Measurements from ENCODE around the gene OXCT1. TPM values are rescaled to one million over a fixed set of nuclear protein-coding genes. Genes with fewer than 3 reads are reported as not detected.

Gene OXCT1
- total and polyA plus RNA-seq, 9 of the 15 experiments (the other 6 are each of a cell fraction or from before 2014, with no cell fraction given): 24.7 to 61.2 (median 41.9) TPM

DNA sequence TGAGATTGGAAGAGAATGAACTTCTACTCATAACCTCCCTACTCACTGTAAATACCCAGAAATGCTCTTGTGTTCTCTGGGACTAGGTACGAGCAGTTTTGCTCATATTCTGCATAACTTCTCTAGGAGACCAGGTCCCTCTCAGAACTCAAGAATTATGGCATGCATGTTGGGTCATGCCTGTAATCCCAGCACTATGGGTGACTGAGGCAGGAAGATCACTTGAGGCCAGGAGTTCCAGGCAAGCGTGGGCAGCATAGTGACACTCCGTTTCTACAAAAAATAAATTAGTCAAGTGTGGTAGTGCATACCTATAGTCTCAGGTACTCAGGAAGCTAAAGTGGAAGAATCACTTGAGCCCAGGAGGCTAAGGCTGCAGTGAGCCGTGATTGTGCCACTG lies 141.9 kb downstream of the OXCT1 start:
- in situ Hi-C loops (cut with MboI): no loop called here
- no peaks in the 10 kb centered on the region for H3K27me3 ChIP-seq (ENCODE audit: control insufficient read depth in 2 of 2, insufficient read depth in 2 of 2, low read length in 2 of 2)
- no peaks in the 10 kb centered on the region for H3K9me3 ChIP-seq (replicated peaks; ENCODE audit: control insufficient read depth, insufficient read depth, low read depth, low read length)
- H3K9me1 ChIP-seq (ENCODE audit: control insufficient read depth, insufficient read depth, low read length): no peaks in the 10 kb centered on the region
- H3K36me3 ChIP-seq (ENCODE audit: control insufficient read depth, insufficient read depth, low read length): no peaks in the 10 kb centered on the region
- ATAC-seq (no peak), DNase-seq (ENCODE audit: extremely low read depth in 1 of 4, low spot score in 3 of 4) (no peak), FAIRE-seq (no peak)
- no peaks in the 10 kb centered on the region for H4K20me1 ChIP-seq (replicated peaks; ENCODE audit: control insufficient read depth, insufficient read depth, low read length)
- 35% methylated on average over 4 of the region's 4 CpGs for WGBS (ENCODE audit: insufficient coverage, low coverage, missing lambda C conversion rate)
- no peak overlapping the region for H3K27ac ChIP-seq (ENCODE audit: extremely low read depth, low read depth, low read length)
- POLR2A ChIA-PET: no interaction called here
- no peaks in the 10 kb centered on the region for H3K79me2 ChIP-seq (ENCODE audit: control insufficient read depth, insufficient read depth, low read length)
- H2AFZ ChIP-seq (ENCODE audit: low read depth, low read length): no peak overlapping the region
- no peak overlapping the region for H3K4me3 ChIP-seq
- H3K4me2 ChIP-seq (ENCODE audit: insufficient read depth, low read length): no peak overlapping the region
- CTCF ChIA-PET (ENCODE audit: low intra/inter-chr PET ratio): interaction anchor here (0.7 kb wide), 1 partner anchor 219 kb away, joined by 3 read pairs; no protein-coding TSS in a partner anchor
- intact Hi-C loops (cut with micrococcal nuclease): no loop called here
- H3K4me1 ChIP-seq (replicated peaks in 1 of 2; ENCODE audit: control insufficient read depth in 2 of 2, insufficient read depth in 2 of 2, low read length in 2 of 2): no peaks in the 10 kb centered on the region
- no peak overlapping the region for H3K9ac ChIP-seq (ENCODE audit: insufficient read depth in 1 of 2, low read depth in 2 of 2, low read length in 2 of 2)
- no TSS peak for BruUV-seq (replicated peaks)
- TF ChIP-seq MTF1 (CRISPR knock-in tag; IDR thresholded peaks at IDR 0.05; ENCODE audit: borderline replicate concordance) (no peak), ZBTB17 (CRISPR knock-in tag; IDR thresholded peaks at IDR 0.05) (no peak), JUN (IDR thresholded peaks at IDR 0.05; ENCODE audit: borderline replicate concordance, low read depth, low read length) (no peak), JUN (CRISPR knock-in tag; IDR thresholded peaks at IDR 0.05; ENCODE audit: borderline replicate concordance) (no peak), WHSC1 (IDR thresholded peaks at IDR 0.05; ENCODE audit: low read length) (no peak), MECOM (CRISPR knock-in tag; IDR thresholded peaks at IDR 0.05) (no peak), ZSCAN32 (CRISPR knock-in tag; IDR thresholded peaks at IDR 0.05) (no peak), NELFE (IDR thresholded peaks at IDR 0.05; ENCODE audit: insufficient read depth, insufficient read length) (no peak), MTA3 (IDR thresholded peaks at IDR 0.05; ENCODE audit: borderline replicate concordance) (no peak), ZNF589 (CRISPR knock-in tag; IDR thresholded peaks at IDR 0.05; ENCODE audit: low read depth) (no peak), RBFOX2 (IDR thresholded peaks at IDR 0.05; ENCODE audit: low read depth, low read length) (no peak), SAFB (IDR thresholded peaks at IDR 0.05; ENCODE audit: borderline replicate concordance, low read depth, low read length) (no peak)
- TF ChIP-seq, protein P1, sequence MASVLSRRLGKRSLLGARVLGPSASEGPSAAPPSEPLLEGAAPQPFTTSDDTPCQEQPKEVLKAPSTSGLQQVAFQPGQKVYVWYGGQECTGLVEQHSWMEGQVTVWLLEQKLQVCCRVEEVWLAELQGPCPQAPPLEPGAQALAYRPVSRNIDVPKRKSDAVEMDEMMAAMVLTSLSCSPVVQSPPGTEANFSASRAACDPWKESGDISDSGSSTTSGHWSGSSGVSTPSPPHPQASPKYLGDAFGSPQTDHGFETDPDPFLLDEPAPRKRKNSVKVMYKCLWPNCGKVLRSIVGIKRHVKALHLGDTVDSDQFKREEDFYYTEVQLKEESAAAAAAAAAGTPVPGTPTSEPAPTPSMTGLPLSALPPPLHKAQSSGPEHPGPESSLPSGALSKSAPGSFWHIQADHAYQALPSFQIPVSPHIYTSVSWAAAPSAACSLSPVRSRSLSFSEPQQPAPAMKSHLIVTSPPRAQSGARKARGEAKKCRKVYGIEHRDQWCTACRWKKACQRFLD (CRISPR knock-in tag; IDR thresholded peaks at IDR 0.05): no peak
- TF ChIP-seq, protein P2, sequence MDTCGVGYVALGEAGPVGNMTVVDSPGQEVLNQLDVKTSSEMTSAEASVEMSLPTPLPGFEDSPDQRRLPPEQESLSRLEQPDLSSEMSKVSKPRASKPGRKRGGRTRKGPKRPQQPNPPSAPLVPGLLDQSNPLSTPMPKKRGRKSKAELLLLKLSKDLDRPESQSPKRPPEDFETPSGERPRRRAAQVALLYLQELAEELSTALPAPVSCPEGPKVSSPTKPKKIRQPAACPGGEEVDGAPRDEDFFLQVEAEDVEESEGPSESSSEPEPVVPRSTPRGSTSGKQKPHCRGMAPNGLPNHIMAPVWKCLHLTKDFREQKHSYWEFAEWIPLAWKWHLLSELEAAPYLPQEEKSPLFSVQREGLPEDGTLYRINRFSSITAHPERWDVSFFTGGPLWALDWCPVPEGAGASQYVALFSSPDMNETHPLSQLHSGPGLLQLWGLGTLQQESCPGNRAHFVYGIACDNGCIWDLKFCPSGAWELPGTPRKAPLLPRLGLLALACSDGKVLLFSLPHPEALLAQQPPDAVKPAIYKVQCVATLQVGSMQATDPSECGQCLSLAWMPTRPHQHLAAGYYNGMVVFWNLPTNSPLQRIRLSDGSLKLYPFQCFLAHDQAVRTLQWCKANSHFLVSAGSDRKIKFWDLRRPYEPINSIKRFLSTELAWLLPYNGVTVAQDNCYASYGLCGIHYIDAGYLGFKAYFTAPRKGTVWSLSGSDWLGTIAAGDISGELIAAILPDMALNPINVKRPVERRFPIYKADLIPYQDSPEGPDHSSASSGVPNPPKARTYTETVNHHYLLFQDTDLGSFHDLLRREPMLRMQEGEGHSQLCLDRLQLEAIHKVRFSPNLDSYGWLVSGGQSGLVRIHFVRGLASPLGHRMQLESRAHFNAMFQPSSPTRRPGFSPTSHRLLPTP (IDR thresholded peaks at IDR 0.05; ENCODE audit: borderline replicate concordance, extremely low read depth, insufficient read length): no peak
- TF ChIP-seq, protein P3, sequence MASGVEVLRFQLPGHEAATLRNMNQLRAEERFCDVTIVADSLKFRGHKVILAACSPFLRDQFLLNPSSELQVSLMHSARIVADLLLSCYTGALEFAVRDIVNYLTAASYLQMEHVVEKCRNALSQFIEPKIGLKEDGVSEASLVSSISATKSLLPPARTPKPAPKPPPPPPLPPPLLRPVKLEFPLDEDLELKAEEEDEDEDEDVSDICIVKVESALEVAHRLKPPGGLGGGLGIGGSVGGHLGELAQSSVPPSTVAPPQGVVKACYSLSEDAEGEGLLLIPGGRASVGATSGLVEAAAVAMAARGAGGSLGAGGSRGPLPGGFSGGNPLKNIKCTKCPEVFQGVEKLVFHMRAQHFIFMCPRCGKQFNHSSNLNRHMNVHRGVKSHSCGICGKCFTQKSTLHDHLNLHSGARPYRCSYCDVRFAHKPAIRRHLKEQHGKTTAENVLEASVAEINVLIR (CRISPR knock-in tag; IDR thresholded peaks at IDR 0.05): no peak
- TF ChIP-seq, protein P4, sequence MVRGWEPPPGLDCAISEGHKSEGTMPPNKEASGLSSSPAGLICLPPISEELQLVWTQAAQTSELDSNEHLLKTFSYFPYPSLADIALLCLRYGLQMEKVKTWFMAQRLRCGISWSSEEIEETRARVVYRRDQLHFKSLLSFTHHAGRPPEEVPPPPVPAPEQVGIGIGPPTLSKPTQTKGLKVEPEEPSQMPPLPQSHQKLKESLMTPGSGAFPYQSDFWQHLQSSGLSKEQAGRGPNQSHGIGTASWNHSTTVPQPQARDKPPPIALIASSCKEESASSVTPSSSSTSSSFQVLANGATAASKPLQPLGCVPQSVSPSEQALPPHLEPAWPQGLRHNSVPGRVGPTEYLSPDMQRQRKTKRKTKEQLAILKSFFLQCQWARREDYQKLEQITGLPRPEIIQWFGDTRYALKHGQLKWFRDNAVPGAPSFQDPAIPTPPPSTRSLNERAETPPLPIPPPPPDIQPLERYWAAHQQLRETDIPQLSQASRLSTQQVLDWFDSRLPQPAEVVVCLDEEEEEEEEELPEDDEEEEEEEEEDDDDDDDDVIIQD (CRISPR knock-in tag; IDR thresholded peaks at IDR 0.05): no peak

All from K562 (cell line).